Transverse colon (tissue), 4 donors: ENCODE results near the gene SASH1. TPM values are rescaled to one million over a fixed set of nuclear protein-coding genes. Genes with fewer than 3 reads are reported as not detected.

Source experiments
- DNase-seq: peaks from one replicate; pipeline ENCODE4 v3.0.0-alpha.2; 2019
- H3K27ac ChIP-seq, 4 donors: fragments of 200-600 bp; sonication (generic); 2 replicates each; pipeline ENCODE4 v1.5.1; 2016 to 2018; ENCODE audit warnings: inconsistent platforms in 4 of 4
- H3K27me3 ChIP-seq: fragments of 200-600 bp; sonication (generic); 2 replicates; pipeline ENCODE4 v1.5.1; 2017; ENCODE audit warnings: inconsistent platforms
- H3K36me3 ChIP-seq, 4 donors: fragments of 200-600 bp; sonication (generic); 2 replicates each; pipeline ENCODE4 v1.5.1; 2017 to 2019; ENCODE audit warnings: inconsistent platforms in 4 of 4
- H3K4me1 ChIP-seq, 4 donors: fragments of 200-600 bp; sonication (generic); 2 replicates each; pipeline ENCODE4 v1.5.1; 2017 to 2020; ENCODE audit warnings: inconsistent platforms in 4 of 4
- H3K4me3 ChIP-seq, 4 donors: fragments of 200-600 bp; sonication (generic); 1 replicate in 1 of 4; 2 replicates in 3 of 4; pipeline versions ENCODE4 v1.5.1 to v1.6.1; 2017 to 2019; ENCODE audit warnings: inconsistent platforms in 4 of 4
- H3K9me3 ChIP-seq, 2 donors: fragments of 200-600 bp; sonication (generic); 2 replicates each; pipeline ENCODE4 v1.5.1; 2017 to 2019; ENCODE audit warnings: inconsistent platforms in 2 of 2
- EP300 ChIP-seq: sonication (generic); formaldehyde crosslinking; IDR thresholded peaks from one replicate; pipeline ENCODE4 v1.6.1; 2017; ENCODE audit warnings: antibody characterized with exemption, low read depth
- POLR2A ChIP-seq: fragments of 450-650 bp; IDR thresholded peaks from one replicate; pipeline ENCODE4 v1.6.1; 2016; ENCODE audit warnings: antibody characterized with exemption, mild to moderate bottlenecking, moderate library complexity
- POLR2AphosphoS5 ChIP-seq, 3 donors: sonication (generic); formaldehyde crosslinking; IDR thresholded peaks; one replicate each; pipeline ENCODE4 v1.6.1; 2016; ENCODE audit warnings: antibody characterized with exemption in 3 of 3
- WGBS, 2 donors: methylation state at CpG; one replicate each; pipeline ENCODE4 v1.1.5; 2018; ENCODE audit warnings: low coverage in 1 of 2; 5-methylcytosine and 5-hydroxymethylcytosine counted together
- in situ Hi-C, 4 donors: fragments of 200-750 bp; cut with MboI; loops; one replicate each; pipeline versions ENCODE4 v1.15.0 to v1.15.1; 2017; ENCODE audit warnings: low sequenced_read_pairs in 3 of 4, low pct_ligation_motif_present in 1 of 4, low pct_unique_long_range_greater_than_20kb in 1 of 4
- intact Hi-C: fragments of 100-400 bp; cut with DNase I; formaldehyde crosslinking; loops from one replicate; pipeline ENCODE4 v1.15.1; 2023; ENCODE audit warnings: low total_unique reads
- total RNA-seq, 4 donors: library from RNA; depleted of rRNA; stranded (reverse); fragments of >200 nt; gene quantifications; one replicate each; pipeline ENCODE4 v1.1.0, GENCODE V29; 2016
- TF ChIP-seq, protein P1 (sequence below), 5 experiments: fragments of 200-600 bp in 3 of 5; fragments of 450-650 bp in 2 of 5; sonication (generic) in 3 of 5; IDR thresholded peaks; 1 replicate in 2 of 5; 2 replicates in 3 of 5; pipeline ENCODE4 v1.5.1; 2016 to 2017; ENCODE audit warnings: antibody characterized with exemption in 5 of 5, inconsistent platforms in 3 of 5, mild to moderate bottlenecking in 2 of 5, moderate library complexity in 1 of 5

SASH1 gene
- total RNA-seq, 4 donors from 2014 or later, result 16.5 to 71.6 (median 28.7) TPM

GRCh38 chr6:148332088-148332487, 10.6 kb upstream of the SASH1 start:
- Histone ChIP-seq H3K4me1 (peaks cover 0 to 7% (median 0%) of the 10 kb centered on the region in 4 donors), H3K9me3 (no peaks in the 10 kb centered on the region), H3K36me3 (no peaks in the 10 kb centered on the region), H3K4me3 (no peak overlapping the region), H3K27ac (no peak overlapping the region), H3K27me3 (no peaks in the 10 kb centered on the region)
- TF ChIP-seq POLR2A (no peak), EP300 (no peak), POLR2AphosphoS5 (IDR thresholded peaks at IDR 0.05) (no peak)
- TF ChIP-seq, protein P1, sequence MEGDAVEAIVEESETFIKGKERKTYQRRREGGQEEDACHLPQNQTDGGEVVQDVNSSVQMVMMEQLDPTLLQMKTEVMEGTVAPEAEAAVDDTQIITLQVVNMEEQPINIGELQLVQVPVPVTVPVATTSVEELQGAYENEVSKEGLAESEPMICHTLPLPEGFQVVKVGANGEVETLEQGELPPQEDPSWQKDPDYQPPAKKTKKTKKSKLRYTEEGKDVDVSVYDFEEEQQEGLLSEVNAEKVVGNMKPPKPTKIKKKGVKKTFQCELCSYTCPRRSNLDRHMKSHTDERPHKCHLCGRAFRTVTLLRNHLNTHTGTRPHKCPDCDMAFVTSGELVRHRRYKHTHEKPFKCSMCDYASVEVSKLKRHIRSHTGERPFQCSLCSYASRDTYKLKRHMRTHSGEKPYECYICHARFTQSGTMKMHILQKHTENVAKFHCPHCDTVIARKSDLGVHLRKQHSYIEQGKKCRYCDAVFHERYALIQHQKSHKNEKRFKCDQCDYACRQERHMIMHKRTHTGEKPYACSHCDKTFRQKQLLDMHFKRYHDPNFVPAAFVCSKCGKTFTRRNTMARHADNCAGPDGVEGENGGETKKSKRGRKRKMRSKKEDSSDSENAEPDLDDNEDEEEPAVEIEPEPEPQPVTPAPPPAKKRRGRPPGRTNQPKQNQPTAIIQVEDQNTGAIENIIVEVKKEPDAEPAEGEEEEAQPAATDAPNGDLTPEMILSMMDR (IDR thresholded peaks at IDR 0.05), result no peak
- 57 to 90% methylated on average over 1 of the region's 1 CpG for WGBS, 2 donors
- in situ Hi-C loops (no loop called here), intact Hi-C loops (no loop called here)
- no peak for DNase-seq

DNA sequence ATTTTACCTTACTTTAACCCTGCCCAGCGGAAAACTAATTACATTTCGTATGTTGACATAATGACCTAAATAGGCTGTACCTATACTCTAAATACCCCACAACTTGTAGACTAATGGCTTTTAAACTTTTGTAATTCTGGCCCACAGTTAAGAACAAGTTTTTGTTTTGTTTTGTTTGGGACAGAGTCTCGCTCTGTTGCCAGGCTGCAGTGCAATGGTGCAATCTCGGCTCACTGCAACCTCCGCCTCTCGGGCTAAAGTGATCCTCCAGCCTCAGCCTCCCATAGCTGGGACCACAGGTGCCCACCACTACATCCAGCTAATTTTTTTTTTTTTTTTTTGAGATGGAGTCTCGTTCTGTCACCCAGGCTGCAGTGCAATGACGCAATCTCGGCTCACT, 5.7 kb upstream of the SASH1 start:
- intact Hi-C loops, result no loop called here
- no peak for TF ChIP-seq EP300
- no peak for TF ChIP-seq POLR2A
- no peak for TF ChIP-seq POLR2AphosphoS5 (IDR thresholded peaks at IDR 0.05)
- TF ChIP-seq, protein P1 (IDR thresholded peaks at IDR 0.05), result no peak
- Histone ChIP-seq H3K4me1 (peaks cover 0 to 7% (median 4%) of the 10 kb centered on the region in 4 donors), H3K27ac (no peak overlapping the region), H3K4me3 (no peak overlapping the region), H3K9me3 (no peaks in the 10 kb centered on the region), H3K27me3 (no peaks in the 10 kb centered on the region), H3K36me3 (no peaks in the 10 kb centered on the region)
- no peak for DNase-seq
- in situ Hi-C loops, result no loop called here
- WGBS, 2 donors, result 94 to 95% methylated on average over 7 to 9 of the region's 9 CpGs

DNA sequence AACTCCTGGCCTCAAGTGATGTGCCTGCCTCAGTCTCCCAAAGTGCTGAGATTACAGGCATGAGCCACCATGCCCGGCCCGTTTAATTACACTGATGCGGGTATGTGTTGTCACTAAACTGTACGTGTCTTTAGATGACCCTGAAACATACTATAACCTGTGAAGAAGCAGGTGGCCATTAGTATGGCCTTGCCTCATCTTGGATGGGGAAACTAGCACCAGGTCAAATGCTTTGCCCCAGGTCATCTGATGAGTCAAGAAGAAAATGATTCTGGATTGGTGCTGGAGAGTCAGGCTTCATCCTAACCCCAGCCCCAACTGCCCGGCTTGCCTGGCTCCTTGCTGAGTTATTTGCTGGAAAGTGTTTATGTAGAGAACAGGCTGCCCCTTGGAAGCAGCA, 2.9 kb upstream of the SASH1 start:
- Histone ChIP-seq H3K27me3 (no peaks in the 10 kb centered on the region), H3K36me3 (no peaks in the 10 kb centered on the region), H3K9me3 (no peaks in the 10 kb centered on the region), H3K4me1 (peaks cover 3 to 23% (median 14%) of the 10 kb centered on the region in 4 donors), H3K27ac (no peak overlapping the region), H3K4me3 (no peak overlapping the region)
- no peak for DNase-seq
- WGBS, 2 donors, result 90 to 95% methylated on average over 2 to 5 of the region's 5 CpGs
- intact Hi-C loops (no loop called here), in situ Hi-C loops (no loop called here)
- TF ChIP-seq, protein P1 (IDR thresholded peaks at IDR 0.05), result no peak

GRCh38 chr6:148340586-148341297, 1.9 kb upstream of the SASH1 start:
- H3K9me3 ChIP-seq, result no peaks in the 10 kb centered on the region

More at GRCh38 chr6:148340586-148341297, 1.9 kb upstream of the SASH1 start:
- no peak overlapping the region for H3K27ac ChIP-seq
- in situ Hi-C loops (no loop called here), intact Hi-C loops (no loop called here)
- H3K27me3 ChIP-seq, result no peaks in the 10 kb centered on the region
- no peaks in the 10 kb centered on the region for H3K36me3 ChIP-seq
- no peak for DNase-seq
- no peak for TF ChIP-seq EP300
- TF ChIP-seq, protein P1 (IDR thresholded peaks at IDR 0.05), result no peak
- no peak for TF ChIP-seq POLR2AphosphoS5 (IDR thresholded peaks at IDR 0.05)
- TF ChIP-seq POLR2A, result no peak
- no peak overlapping the region for H3K4me3 ChIP-seq
- peaks cover 3 to 29% (median 14%) of the 10 kb centered on the region in 4 donors for H3K4me1 ChIP-seq
- WGBS, 2 donors, result 95 to 96% methylated on average over 5 to 9 of the region's 9 CpGs
